Endothelial cell of umbilical vein (primary cell): ENCODE data around the gene DAO. TPM values are rescaled to one million over a fixed set of nuclear protein-coding genes. Genes with fewer than 3 reads are reported as not detected.

Experiments used
- BruUV-seq: library from RNA; stranded (reverse); fragments of 400-500 nt; replicated peaks from 2 replicates; lab custom pipeline; 2021; lab: Mats Ljungman, UMichigan
- CTCF ChIA-PET: fragments of 300-600, 350-600 bp; sonication (Branson Sonifier 250); formaldehyde crosslinking; loops from one replicate; lab custom pipeline; 2021; ENCODE audit warnings: antibody characterized with exemption, inconsistent platforms; lab: Charles Lee
- POLR2A ChIA-PET: fragments of 300-600, 350-600 bp; sonication (Branson Sonifier 250); formaldehyde crosslinking; loops from one replicate; lab custom pipeline; 2021; ENCODE audit warnings: antibody characterized with exemption, inconsistent platforms; lab: Charles Lee
- DNase-seq: peaks from one replicate; pipeline ENCODE4 v3.0.0-alpha.2; 2011; ENCODE audit warnings: low read depth, low spot score
- FAIRE-seq: peaks from 2 replicates; lab custom pipeline; 2011; peaks lifted over from hg19 to GRCh38; lab: Jason Lieb, UNC
- H2AFZ ChIP-seq: 2 replicates; pipeline ENCODE4 v1.6.0; 2012; ENCODE audit warnings: low read depth, low read length, control low read depth, inconsistent platforms
- H3K27ac ChIP-seq: 2 replicates; pipeline ENCODE4 v1.5.1; 2011; ENCODE audit warnings: low read depth, mild to moderate bottlenecking, control low read depth, low read length, moderate library complexity; ENCODE audit not compliant: insufficient read depth
- H3K27me3 ChIP-seq, 2 experiments: 2 replicates each; pipeline versions ENCODE4 v1.6.0 to v1.6.1; 2011; ENCODE audit warnings: low read length in 2 of 2, mixed read lengths in 1 of 2; ENCODE audit not compliant: control insufficient read depth in 2 of 2, insufficient read depth in 2 of 2
- H3K36me3 ChIP-seq, 2 experiments: 2 replicates in 1 of 2; 3 replicates in 1 of 2; pipeline ENCODE4 v1.5.1; 2011; ENCODE audit warnings: low read length in 2 of 2, mild to moderate bottlenecking in 1 of 2, moderate library complexity in 1 of 2; ENCODE audit not compliant: control insufficient read depth in 2 of 2, insufficient read depth in 2 of 2; ENCODE audit errors: extremely low read depth in 1 of 2
- H3K4me1 ChIP-seq: 3 replicates; pipeline ENCODE4 v1.5.1; 2011; ENCODE audit warnings: mild to moderate bottlenecking, low read length; ENCODE audit not compliant: control insufficient read depth, insufficient read depth; ENCODE audit errors: extremely low read depth
- H3K4me2 ChIP-seq: 2 replicates; pipeline ENCODE4 v1.6.1; 2011; ENCODE audit warnings: low read length, control low read depth, mixed read lengths; ENCODE audit not compliant: insufficient read depth
- H3K4me3 ChIP-seq, 3 experiments: fragments of 200-600 bp in 1 of 3; sonication (generic), shearing (Covaris generic) in 1 of 3; replicated peaks in 1 of 3; 2 replicates each; pipeline ENCODE4 v1.5.1; 2011 to 2016; ENCODE audit warnings: control low read depth in 3 of 3, low read length in 3 of 3, mild to moderate bottlenecking in 2 of 3, inconsistent platforms in 1 of 3, low read depth in 1 of 3, moderate library complexity in 1 of 3; ENCODE audit not compliant: insufficient read depth in 1 of 3
- H3K79me2 ChIP-seq: 2 replicates; pipeline ENCODE4 v1.6.0; 2012; ENCODE audit warnings: low read length, inconsistent platforms; ENCODE audit not compliant: control insufficient read depth, insufficient read depth
- H3K9ac ChIP-seq: replicated peaks from 2 replicates; pipeline ENCODE3; 2011; ENCODE audit warnings: low read length, control low read depth; ENCODE audit not compliant: insufficient read depth; ENCODE audit errors: extremely low read depth
- H3K9me1 ChIP-seq: replicated peaks from 3 replicates; pipeline ENCODE4 v1.6.0; 2011; ENCODE audit warnings: mild to moderate bottlenecking, low read length; ENCODE audit not compliant: control insufficient read depth, insufficient read depth; ENCODE audit errors: extremely low read depth
- H3K9me3 ChIP-seq: replicated peaks from 2 replicates; pipeline ENCODE4 v1.5.1; 2012; ENCODE audit warnings: low read length, inconsistent platforms; ENCODE audit not compliant: control insufficient read depth, insufficient read depth
- H4K20me1 ChIP-seq: replicated peaks from 2 replicates; pipeline ENCODE3; 2011; ENCODE audit warnings: mild to moderate bottlenecking, low read length; ENCODE audit not compliant: control insufficient read depth, insufficient read depth; ENCODE audit errors: extremely low read depth
- EZH2 ChIP-seq: IDR thresholded peaks from 2 replicates; pipeline ENCODE4 v1.6.1; 2012; ENCODE audit warnings: borderline replicate concordance, low read depth, mild to moderate bottlenecking, moderate library complexity, low read length, inconsistent platforms; ENCODE audit not compliant: severe bottlenecking
- FOS ChIP-seq: IDR thresholded peaks from 2 replicates; pipeline ENCODE4 v1.6.1; 2011; ENCODE audit warnings: mild to moderate bottlenecking, low read length, moderate library complexity, borderline replicate concordance; ENCODE audit not compliant: insufficient read depth
- GATA2 ChIP-seq: IDR thresholded peaks from 2 replicates; pipeline ENCODE4 v1.7.0; 2011; ENCODE audit warnings: low read depth, mild to moderate bottlenecking, moderate library complexity, mixed read lengths, low read length; ENCODE audit not compliant: insufficient read length, insufficient read depth
- JUN ChIP-seq: IDR thresholded peaks from 2 replicates; pipeline ENCODE4 v1.6.1; 2011; ENCODE audit warnings: borderline replicate concordance, low read depth; ENCODE audit not compliant: insufficient read length, insufficient read depth
- MYC ChIP-seq: IDR thresholded peaks from one replicate; pipeline ENCODE4 v1.6.1; 2011; ENCODE audit warnings: mild to moderate bottlenecking, low read depth, low read length
- POLR2A ChIP-seq: IDR thresholded peaks from 2 replicates; pipeline ENCODE4 v1.6.1; 2012; ENCODE audit warnings: low read depth, mild to moderate bottlenecking, control low read depth, low read length
- POLR2AphosphoS5 ChIP-seq: IDR thresholded peaks from 2 replicates; pipeline ENCODE4 v1.6.1; 2012; ENCODE audit warnings: low read depth, mild to moderate bottlenecking, control low read depth, low read length, moderate library complexity; ENCODE audit not compliant: insufficient read depth
- dilution Hi-C: fragments of 300-500 bp; cut with MboI; formaldehyde crosslinking; loops from one replicate; pipeline ENCODE4 v1.15.0; 2019; ENCODE audit warnings: low sequenced_read_pairs; ENCODE audit not compliant: extremely low pct_ligation_motif_present
- intact Hi-C: fragments of 100-400 bp; cut with micrococcal nuclease; formaldehyde crosslinking; loops from one replicate; pipeline ENCODE4 v1.10.0; 2022
- polyA plus RNA-seq, 4 experiments: library from polyadenylated mRNA; depleted of rRNA in 3 of 4; stranded (reverse) in 3 of 4; unstranded in 1 of 4; fragments of >200 nt; gene quantifications; 2 replicates each; pipeline versions ENCODE4 v1.2.1 to v1.2.3, GENCODE V29; 2011 to 2012; ENCODE audit warnings: missing spikeins in 1 of 4
- total RNA-seq: library from RNA; stranded (reverse); gene quantifications from 2 replicates; pipeline ENCODE4 v1.2.3, GENCODE V29; 2021
- TF ChIP-seq, protein P1 (sequence below), 2 donors: IDR thresholded peaks; 1 replicate in 1 of 2; 2 replicates in 1 of 2; pipeline ENCODE4 v1.5.1; 2011; ENCODE audit warnings: low read length in 2 of 2, mild to moderate bottlenecking in 2 of 2, moderate library complexity in 2 of 2, control low read depth in 1 of 2, inconsistent platforms in 1 of 2, low read depth in 1 of 2; ENCODE audit not compliant: insufficient read depth in 1 of 2; ENCODE audit errors: extremely low read depth in 1 of 2
- TF ChIP-seq, protein P2 (sequence below): IDR thresholded peaks from 2 replicates; pipeline ENCODE4 v1.6.1; 2011; ENCODE audit not compliant: insufficient read depth, insufficient read length

The DAO gene
- total and polyA plus RNA-seq, 2 donors (not counting 3 experiments of a cell fraction or from before 2014, with no cell fraction given) = not detected

DNA sequence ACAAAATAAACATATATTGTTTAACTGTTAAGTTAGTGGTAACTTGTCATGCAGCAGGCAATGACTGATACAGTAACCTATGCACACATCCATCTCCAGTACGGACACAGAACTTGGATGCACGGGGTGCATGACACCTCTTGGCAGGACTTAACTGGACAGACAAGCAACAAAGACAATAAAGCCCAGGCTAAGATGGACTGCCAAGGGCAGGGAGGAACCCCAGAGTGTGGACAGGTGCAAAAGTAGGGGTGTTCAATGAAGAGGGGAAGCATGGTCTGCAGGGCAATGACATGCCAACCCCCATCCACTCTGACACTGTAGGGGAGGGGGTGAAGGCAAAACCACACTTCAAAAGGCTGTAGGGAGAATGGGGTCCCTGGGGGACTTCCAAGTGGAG, 34.2 kb upstream of the DAO start:
- no peaks in the 10 kb centered on the region for H3K9me3 ChIP-seq
- no peak overlapping the region for H2AFZ ChIP-seq
- H3K27ac ChIP-seq = no peak overlapping the region
- CTCF ChIA-PET = no interaction called here
- POLR2A ChIA-PET = interaction anchor here (0.6 to 1.1 kb wide), 2 partner anchors 8 to 200 kb away, joined by 3 read pairs; no protein-coding TSS in a partner anchor
- H3K4me1 ChIP-seq = peaks cover 13% of the 10 kb centered on the region
- H3K4me2 ChIP-seq = no peak overlapping the region
- intact Hi-C loops = no loop called here
- BruUV-seq = no TSS peak
- TF ChIP-seq MYC = no peak
- TF ChIP-seq, protein P1, sequence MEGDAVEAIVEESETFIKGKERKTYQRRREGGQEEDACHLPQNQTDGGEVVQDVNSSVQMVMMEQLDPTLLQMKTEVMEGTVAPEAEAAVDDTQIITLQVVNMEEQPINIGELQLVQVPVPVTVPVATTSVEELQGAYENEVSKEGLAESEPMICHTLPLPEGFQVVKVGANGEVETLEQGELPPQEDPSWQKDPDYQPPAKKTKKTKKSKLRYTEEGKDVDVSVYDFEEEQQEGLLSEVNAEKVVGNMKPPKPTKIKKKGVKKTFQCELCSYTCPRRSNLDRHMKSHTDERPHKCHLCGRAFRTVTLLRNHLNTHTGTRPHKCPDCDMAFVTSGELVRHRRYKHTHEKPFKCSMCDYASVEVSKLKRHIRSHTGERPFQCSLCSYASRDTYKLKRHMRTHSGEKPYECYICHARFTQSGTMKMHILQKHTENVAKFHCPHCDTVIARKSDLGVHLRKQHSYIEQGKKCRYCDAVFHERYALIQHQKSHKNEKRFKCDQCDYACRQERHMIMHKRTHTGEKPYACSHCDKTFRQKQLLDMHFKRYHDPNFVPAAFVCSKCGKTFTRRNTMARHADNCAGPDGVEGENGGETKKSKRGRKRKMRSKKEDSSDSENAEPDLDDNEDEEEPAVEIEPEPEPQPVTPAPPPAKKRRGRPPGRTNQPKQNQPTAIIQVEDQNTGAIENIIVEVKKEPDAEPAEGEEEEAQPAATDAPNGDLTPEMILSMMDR (IDR thresholded peaks at IDR 0.05; ENCODE audit: extremely low read depth in 1 of 2, insufficient read depth in 1 of 2, low read depth in 1 of 2, low read length in 2 of 2) = no peak
- TF ChIP-seq, protein P2, sequence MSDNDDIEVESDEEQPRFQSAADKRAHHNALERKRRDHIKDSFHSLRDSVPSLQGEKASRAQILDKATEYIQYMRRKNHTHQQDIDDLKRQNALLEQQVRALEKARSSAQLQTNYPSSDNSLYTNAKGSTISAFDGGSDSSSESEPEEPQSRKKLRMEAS = no peak
- no peak for TF ChIP-seq POLR2A
- TF ChIP-seq EZH2 = no peak
- no peak for TF ChIP-seq GATA2
- no peak for TF ChIP-seq FOS
- no peak for TF ChIP-seq JUN
- no peak for TF ChIP-seq POLR2AphosphoS5
- dilution Hi-C loops = loop anchor here (25.0 kb wide), 1 partner anchor 183 kb away; no protein-coding TSS in a partner anchor
- H3K27me3 ChIP-seq = no peaks in the 10 kb centered on the region
- no peak overlapping the region for H3K9ac ChIP-seq
- DNase-seq (no peak), FAIRE-seq (no peak)
- no peak overlapping the region for H3K4me3 ChIP-seq
- no peaks in the 10 kb centered on the region for H3K9me1 ChIP-seq
- H3K79me2 ChIP-seq = peaks cover 80% of the 10 kb centered on the region
- no peaks in the 10 kb centered on the region for H4K20me1 ChIP-seq
- H3K36me3 ChIP-seq = peaks cover 21 to 38% of the 10 kb centered on the region in 2 experiments
